ENCODE data around the gene THAP3.

THAP3 gene

GRCh38 chr1:6585841-6586240 is 38.8 kb upstream of the THAP3 start:
- Mint-ChIP-seq H3K9me3 (no peaks in the 10 kb centered on the region), H3K36me3 (ENCODE audit: low read depth) (peaks cover 79% of the 10 kb centered on the region), H3K27ac (no peak overlapping the region), H3K4me3 (no peak overlapping the region), H3K4me1 (ENCODE audit: low read depth) (peaks cover 86% of the 10 kb centered on the region), H3K27me3 (no peaks in the 10 kb centered on the region)
- intact Hi-C loops (cut with micrococcal nuclease), result no loop called here

- H3K27me3 Mint-ChIP-seq, result no peaks in the 10 kb centered on the region
- H3K27ac Mint-ChIP-seq, result no peak overlapping the region
- no peak overlapping the region for H3K4me3 Mint-ChIP-seq
- intact Hi-C loops (cut with micrococcal nuclease), result no loop called here
- no peaks in the 10 kb centered on the region for H3K9me3 Mint-ChIP-seq
- peaks cover 86% of the 10 kb centered on the region for H3K4me1 Mint-ChIP-seq (ENCODE audit: low read depth)
- peaks cover 80% of the 10 kb centered on the region for H3K36me3 Mint-ChIP-seq (ENCODE audit: low read depth)
Observed at GRCh38 chr1:6586404-6586816, 38.3 kb upstream of the THAP3 start.

GRCh38 chr1:6587261-6588005 is 37.2 kb upstream of the THAP3 start:
- no peaks in the 10 kb centered on the region for H3K27me3 Mint-ChIP-seq
- peaks cover 86% of the 10 kb centered on the region for H3K4me1 Mint-ChIP-seq (ENCODE audit: low read depth)
- H3K9me3 Mint-ChIP-seq, result no peaks in the 10 kb centered on the region
- H3K36me3 Mint-ChIP-seq (ENCODE audit: low read depth), result peaks cover 90% of the 10 kb centered on the region
- intact Hi-C loops (cut with micrococcal nuclease), result no loop called here
- no peak overlapping the region for H3K4me3 Mint-ChIP-seq
- H3K27ac Mint-ChIP-seq, result no peak overlapping the region

GRCh38 chr1:6588128-6588892 is 36.4 kb upstream of the THAP3 start:
- H3K9me3 Mint-ChIP-seq, result no peaks in the 10 kb centered on the region

GRCh38 chr1:6588893-6589520 is 35.7 kb upstream of the THAP3 start:
- Mint-ChIP-seq H3K9me3 (no peaks in the 10 kb centered on the region), H3K4me3 (peak overlapping the region; percentile 4), H3K27me3 (no peaks in the 10 kb centered on the region), H3K4me1 (ENCODE audit: low read depth) (peaks cover 95% of the 10 kb centered on the region), H3K27ac (peak overlapping the region; percentile 50), H3K36me3 (ENCODE audit: low read depth) (peaks cover 99% of the 10 kb centered on the region)
- intact Hi-C loops (cut with micrococcal nuclease), result no loop called here

More at GRCh38 chr1:6588128-6588892, 36.4 kb upstream of the THAP3 start:
- Mint-ChIP-seq H3K27ac (peak overlapping the region; percentile 50), H3K27me3 (no peaks in the 10 kb centered on the region), H3K36me3 (ENCODE audit: low read depth) (peaks cover 98% of the 10 kb centered on the region), H3K4me3 (peak overlapping the region; percentile 4), H3K4me1 (ENCODE audit: low read depth) (peaks cover 88% of the 10 kb centered on the region)
- intact Hi-C loops (cut with micrococcal nuclease), result no loop called here

- no peak overlapping the region for H3K27ac Mint-ChIP-seq
- H3K4me1 Mint-ChIP-seq (ENCODE audit: low read depth), result peaks cover 96% of the 10 kb centered on the region
- H3K27me3 Mint-ChIP-seq, result no peaks in the 10 kb centered on the region
- peaks cover 99% of the 10 kb centered on the region for H3K36me3 Mint-ChIP-seq (ENCODE audit: low read depth)
- no peak overlapping the region for H3K4me3 Mint-ChIP-seq
- intact Hi-C loops (cut with micrococcal nuclease), result no loop called here
- H3K9me3 Mint-ChIP-seq, result no peaks in the 10 kb centered on the region
Observed at GRCh38 chr1:6590046-6590445, 34.6 kb upstream of the THAP3 start.

- Mint-ChIP-seq H3K27ac (peak overlapping the region; percentile 54), H3K9me3 (no peaks in the 10 kb centered on the region), H3K27me3 (no peaks in the 10 kb centered on the region), H3K36me3 (ENCODE audit: low read depth) (peaks cover 99% of the 10 kb centered on the region), H3K4me3 (peak overlapping the region; percentile 37), H3K4me1 (ENCODE audit: low read depth) (peaks cover 98% of the 10 kb centered on the region)
- intact Hi-C loops (cut with micrococcal nuclease), result no loop called here
Observed at GRCh38 chr1:6591222-6591621, 33.4 kb upstream of the THAP3 start.

- Mint-ChIP-seq H3K27me3 (no peaks in the 10 kb centered on the region), H3K27ac (peak overlapping the region; percentile 54), H3K9me3 (no peaks in the 10 kb centered on the region), H3K4me1 (ENCODE audit: low read depth) (peaks cover 100% of the 10 kb centered on the region), H3K36me3 (ENCODE audit: low read depth) (peaks cover 99% of the 10 kb centered on the region), H3K4me3 (peak overlapping the region; percentile 37)
- intact Hi-C loops (cut with micrococcal nuclease), result no loop called here
Observed at GRCh38 chr1:6591644-6592043, 33.0 kb upstream of the THAP3 start.

GRCh38 chr1:6592441-6592840 is 32.2 kb upstream of the THAP3 start:
- Mint-ChIP-seq H3K27ac (peak overlapping the region; percentile 54), H3K27me3 (no peaks in the 10 kb centered on the region), H3K36me3 (ENCODE audit: low read depth) (peaks cover 99% of the 10 kb centered on the region), H3K4me3 (no peak overlapping the region), H3K4me1 (ENCODE audit: low read depth) (peaks cover 100% of the 10 kb centered on the region), H3K9me3 (no peaks in the 10 kb centered on the region)
- intact Hi-C loops (cut with micrococcal nuclease), result no loop called here

- H3K36me3 Mint-ChIP-seq (ENCODE audit: low read depth), result peaks cover 99% of the 10 kb centered on the region
- H3K4me1 Mint-ChIP-seq (ENCODE audit: low read depth), result peaks cover 100% of the 10 kb centered on the region
- intact Hi-C loops (cut with micrococcal nuclease), result no loop called here
- no peaks in the 10 kb centered on the region for H3K27me3 Mint-ChIP-seq
- H3K27ac Mint-ChIP-seq, result no peak overlapping the region
- H3K4me3 Mint-ChIP-seq, result no peak overlapping the region
- no peaks in the 10 kb centered on the region for H3K9me3 Mint-ChIP-seq
Observed at GRCh38 chr1:6592865-6593593, 31.6 kb upstream of the THAP3 start.

- no peak overlapping the region for H3K27ac Mint-ChIP-seq
- H3K36me3 Mint-ChIP-seq (ENCODE audit: low read depth), result peaks cover 99% of the 10 kb centered on the region
- peaks cover 100% of the 10 kb centered on the region for H3K4me1 Mint-ChIP-seq (ENCODE audit: low read depth)
- H3K27me3 Mint-ChIP-seq, result no peaks in the 10 kb centered on the region
- no peak overlapping the region for H3K4me3 Mint-ChIP-seq
- intact Hi-C loops (cut with micrococcal nuclease), result no loop called here
- no peaks in the 10 kb centered on the region for H3K9me3 Mint-ChIP-seq
Observed at GRCh38 chr1:6593810-6594209, 30.9 kb upstream of the THAP3 start.

- Mint-ChIP-seq H3K36me3 (ENCODE audit: low read depth) (peaks cover 95% of the 10 kb centered on the region), H3K9me3 (no peaks in the 10 kb centered on the region), H3K4me1 (ENCODE audit: low read depth) (peaks cover 99% of the 10 kb centered on the region), H3K4me3 (no peak overlapping the region), H3K27me3 (no peaks in the 10 kb centered on the region), H3K27ac (no peak overlapping the region)
- intact Hi-C loops (cut with micrococcal nuclease), result no loop called here
Observed at GRCh38 chr1:6594977-6595740, 29.5 kb upstream of the THAP3 start.

- no peak overlapping the region for H3K4me3 Mint-ChIP-seq
- no peaks in the 10 kb centered on the region for H3K27me3 Mint-ChIP-seq
- peaks cover 95% of the 10 kb centered on the region for H3K36me3 Mint-ChIP-seq (ENCODE audit: low read depth)
- H3K4me1 Mint-ChIP-seq (ENCODE audit: low read depth), result peaks cover 93% of the 10 kb centered on the region
- no peak overlapping the region for H3K27ac Mint-ChIP-seq
- intact Hi-C loops (cut with micrococcal nuclease), result no loop called here
- H3K9me3 Mint-ChIP-seq, result no peaks in the 10 kb centered on the region
Observed at GRCh38 chr1:6596351-6596750, 28.3 kb upstream of the THAP3 start.
